OCI-LY7 (cell line): ENCODE data around the gene CHRDL1.

Experiments
- EZH2phosphoT487 ChIP-seq: fragments of 200-600 bp; sonication (generic); IDR thresholded peaks from 2 replicates; pipeline ENCODE4 v1.6.1; 2018; ENCODE audit warnings: low read depth, borderline replicate concordance, mild to moderate bottlenecking, mixed run types, antibody characterized with exemption, low read length, moderate library complexity, mixed read lengths
- TF ChIP-seq, protein P1 (sequence below): fragments of 200-600 bp; sonication (generic); conservative IDR thresholded peaks from 2 replicates; pipeline ENCODE4 v1.5.1; 2014; ENCODE audit warnings: mild to moderate bottlenecking, antibody characterized with exemption, low read length, moderate library complexity, mixed read lengths

GRCh38 chrX:110669572-110669971, 126.0 kb downstream of the CHRDL1 start:
- TF ChIP-seq, protein P1, sequence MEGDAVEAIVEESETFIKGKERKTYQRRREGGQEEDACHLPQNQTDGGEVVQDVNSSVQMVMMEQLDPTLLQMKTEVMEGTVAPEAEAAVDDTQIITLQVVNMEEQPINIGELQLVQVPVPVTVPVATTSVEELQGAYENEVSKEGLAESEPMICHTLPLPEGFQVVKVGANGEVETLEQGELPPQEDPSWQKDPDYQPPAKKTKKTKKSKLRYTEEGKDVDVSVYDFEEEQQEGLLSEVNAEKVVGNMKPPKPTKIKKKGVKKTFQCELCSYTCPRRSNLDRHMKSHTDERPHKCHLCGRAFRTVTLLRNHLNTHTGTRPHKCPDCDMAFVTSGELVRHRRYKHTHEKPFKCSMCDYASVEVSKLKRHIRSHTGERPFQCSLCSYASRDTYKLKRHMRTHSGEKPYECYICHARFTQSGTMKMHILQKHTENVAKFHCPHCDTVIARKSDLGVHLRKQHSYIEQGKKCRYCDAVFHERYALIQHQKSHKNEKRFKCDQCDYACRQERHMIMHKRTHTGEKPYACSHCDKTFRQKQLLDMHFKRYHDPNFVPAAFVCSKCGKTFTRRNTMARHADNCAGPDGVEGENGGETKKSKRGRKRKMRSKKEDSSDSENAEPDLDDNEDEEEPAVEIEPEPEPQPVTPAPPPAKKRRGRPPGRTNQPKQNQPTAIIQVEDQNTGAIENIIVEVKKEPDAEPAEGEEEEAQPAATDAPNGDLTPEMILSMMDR, result no peak
- TF ChIP-seq EZH2phosphoT487, result no peak
